HS-5 (cell line): ENCODE measurements around the gene TIMM50.

ENCODE experiments used
- DNase-seq: peaks from one replicate; pipeline ENCODE4 v3.0.0-alpha.2; 2012; ENCODE audit warnings: low read depth

Gene TIMM50

GRCh38 chr19:39500543-39500942 is 19.9 kb downstream of the TIMM50 start:
- DNase-seq = no peak

GRCh38 chr19:39501340-39501739 is 20.7 kb downstream of the TIMM50 start:
- DNase-seq = no peak

DNA sequence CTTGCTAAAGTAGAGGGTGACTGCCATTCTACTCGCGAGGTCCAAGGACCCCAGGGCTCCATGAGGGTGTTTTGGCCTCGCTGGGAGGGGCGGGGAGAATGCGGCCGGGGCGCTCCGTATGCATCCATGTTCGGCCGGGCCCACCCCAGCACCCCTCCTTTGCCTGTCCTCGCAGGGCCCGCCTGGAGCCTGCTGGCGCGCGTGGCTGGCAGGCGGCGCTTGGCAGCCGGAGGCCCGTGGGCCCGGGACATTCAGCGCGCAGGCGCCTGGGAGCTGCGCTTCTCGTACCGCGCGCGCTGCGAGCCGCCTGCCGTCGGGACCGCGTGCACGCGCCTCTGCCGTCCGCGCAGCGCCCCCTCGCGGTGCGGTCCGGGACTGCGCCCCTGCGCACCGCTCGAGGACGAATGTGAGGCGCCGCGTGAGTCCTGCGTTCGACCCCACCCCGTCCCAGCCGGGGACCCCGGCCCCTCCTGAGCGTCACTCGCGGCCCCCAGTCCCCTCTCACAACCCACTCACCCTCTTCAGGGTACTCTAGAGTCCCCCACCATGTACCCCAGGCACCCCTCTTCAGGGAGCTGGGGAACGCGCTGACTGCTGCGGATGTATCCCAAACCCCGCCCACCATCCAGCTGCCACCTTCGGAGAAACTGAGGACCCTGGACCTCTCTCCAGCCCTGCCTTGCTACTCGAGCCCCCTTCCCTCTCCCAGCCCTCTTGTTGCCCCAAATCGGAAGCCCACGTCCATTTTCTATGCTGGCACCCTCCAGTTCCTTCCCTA is 22.2 kb downstream of the TIMM50 start:
- DNase-seq = no peak

DNA sequence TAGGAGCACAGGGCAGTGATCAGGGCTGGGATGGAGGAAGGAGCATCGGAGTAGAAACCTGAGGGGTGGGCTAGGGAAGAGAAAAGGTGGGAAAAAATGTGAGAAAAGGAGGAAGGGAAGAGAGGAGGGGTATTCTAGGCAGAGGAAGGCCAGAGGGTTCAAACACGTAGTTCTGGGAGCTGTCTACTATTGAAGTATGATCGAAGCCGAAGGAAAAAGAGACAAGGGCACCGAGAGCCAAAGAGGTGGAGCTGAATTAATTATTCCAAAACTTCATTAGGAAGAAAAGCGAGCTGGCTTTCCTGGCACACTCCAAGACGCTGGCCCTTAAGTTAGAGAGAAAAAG is 25.9 kb downstream of the TIMM50 start:
- DNase-seq = no peak

DNA sequence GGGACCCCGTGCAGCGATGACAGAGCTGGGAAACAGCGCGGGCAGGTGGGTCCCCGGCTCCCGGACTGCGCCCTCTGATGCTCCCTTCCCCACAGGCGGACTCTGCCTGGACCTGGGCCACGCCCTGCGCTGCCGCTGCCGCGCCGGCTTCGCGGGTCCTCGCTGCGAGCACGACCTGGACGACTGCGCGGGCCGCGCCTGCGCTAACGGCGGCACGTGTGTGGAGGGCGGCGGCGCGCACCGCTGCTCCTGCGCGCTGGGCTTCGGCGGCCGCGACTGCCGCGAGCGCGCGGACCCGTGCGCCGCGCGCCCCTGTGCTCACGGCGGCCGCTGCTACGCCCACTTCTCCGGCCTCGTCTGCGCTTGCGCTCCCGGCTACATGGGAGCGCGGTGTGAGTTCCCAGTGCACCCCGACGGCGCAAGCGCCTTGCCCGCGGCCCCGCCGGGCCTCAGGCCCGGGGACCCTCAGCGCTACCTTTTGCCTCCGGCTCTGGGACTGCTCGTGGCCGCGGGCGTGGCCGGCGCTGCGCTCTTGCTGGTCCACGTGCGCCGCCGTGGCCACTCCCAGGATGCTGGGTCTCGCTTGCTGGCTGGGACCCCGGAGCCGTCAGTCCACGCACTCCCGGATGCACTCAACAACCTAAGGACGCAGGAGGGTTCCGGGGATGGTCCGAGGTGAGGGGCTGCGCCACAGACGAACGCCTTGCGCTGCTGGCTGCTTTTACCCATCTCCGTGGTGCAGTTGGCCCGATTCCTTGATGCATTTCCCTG is 26.5 kb downstream of the TIMM50 start:
- peak; percentile 42 for DNase-seq

GRCh38 chr19:39507715-39508364 is 27.2 kb downstream of the TIMM50 start:
- no peak for DNase-seq

DNA sequence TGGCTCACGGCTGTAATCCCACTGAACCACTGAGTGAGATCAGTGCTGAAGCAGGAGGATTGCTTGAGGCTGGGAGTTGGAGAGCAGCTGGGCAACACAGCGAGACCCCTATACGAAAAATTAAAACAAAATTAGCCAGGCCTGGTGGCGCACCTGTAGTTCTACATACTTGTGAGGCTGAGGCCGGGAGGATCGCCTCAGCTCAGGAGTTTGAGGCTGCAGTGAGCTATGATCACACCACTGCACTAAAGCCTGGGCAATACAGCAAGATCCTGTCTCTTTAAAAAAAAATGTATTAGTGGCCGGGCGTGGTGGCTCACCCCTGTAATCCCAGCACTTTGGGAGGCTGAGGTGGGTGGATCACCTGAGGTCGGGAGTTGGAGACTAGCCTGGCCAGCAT is 28.0 kb downstream of the TIMM50 start:
- DNase-seq = no peak

GRCh38 chr19:39509233-39509632 is 28.6 kb downstream of the TIMM50 start:
- no peak for DNase-seq

- DNase-seq = no peak
Measured at GRCh38 chr19:39512988-39513387, 32.4 kb downstream of the TIMM50 start.

GRCh38 chr19:39514840-39515550 is 34.4 kb downstream of the TIMM50 start, which contains the start of gene SELENOV:
Gene SELENOV, plus strand, starts transcription at chr19:39515139. Its CDS starts 74 bp downstream, at chr19:39515213.
- DNase-seq = no peak

DNA sequence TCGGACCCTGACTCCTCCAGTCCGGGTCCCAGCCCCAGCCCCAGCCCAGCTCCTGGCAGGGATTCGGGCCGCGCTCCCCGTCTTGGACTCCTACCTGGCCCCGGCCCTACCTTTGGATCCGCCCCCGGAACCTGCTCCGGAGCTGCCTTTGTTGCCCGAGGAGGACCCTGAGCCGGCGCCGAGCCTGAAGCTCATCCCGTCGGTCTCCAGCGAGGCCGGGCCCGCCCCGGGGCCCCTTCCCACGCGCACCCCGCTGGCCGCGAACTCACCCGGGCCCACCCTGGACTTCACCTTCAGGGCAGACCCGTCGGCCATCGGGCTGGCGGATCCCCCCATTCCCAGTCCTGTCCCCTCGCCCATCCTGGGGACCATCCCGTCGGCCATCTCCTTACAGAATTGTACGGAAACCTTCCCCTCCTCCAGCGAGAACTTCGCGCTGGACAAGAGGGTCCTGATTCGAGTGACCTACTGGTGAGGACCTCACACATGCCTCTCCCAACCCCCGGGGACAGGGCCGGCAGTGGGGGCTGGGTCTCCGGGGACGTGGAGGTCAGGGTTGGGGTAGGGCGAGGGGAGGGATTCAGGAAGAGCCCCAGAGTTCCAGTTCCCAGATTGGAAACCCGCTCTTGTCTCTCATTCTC is 35.0 kb downstream of the TIMM50 start:
- DNase-seq = no peak

GRCh38 chr19:39516270-39516669 is 35.6 kb downstream of the TIMM50 start:
- DNase-seq = no peak

GRCh38 chr19:39517432-39517831 is 36.8 kb downstream of the TIMM50 start:
- DNase-seq = no peak

DNA sequence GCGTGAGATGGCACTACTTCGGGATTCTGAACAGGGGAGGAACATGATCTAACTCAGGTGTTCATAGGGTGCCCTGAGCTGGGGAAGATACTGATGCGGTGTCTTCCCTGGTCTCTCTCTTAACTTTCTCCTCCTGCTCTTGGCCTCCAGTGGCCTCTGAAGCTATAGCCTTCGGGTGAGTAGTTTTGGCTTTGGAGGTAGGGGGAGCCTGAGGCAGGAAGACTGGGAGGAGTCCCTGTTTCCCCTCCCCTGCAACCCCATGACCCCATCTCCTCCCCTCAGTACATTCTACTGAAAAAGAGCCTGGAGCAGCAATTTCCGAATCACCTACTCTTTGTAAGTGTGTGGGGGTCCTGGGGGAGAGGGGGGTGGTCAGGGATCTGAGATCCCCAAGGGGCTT is 37.8 kb downstream of the TIMM50 start:
- DNase-seq = no peak

DNA sequence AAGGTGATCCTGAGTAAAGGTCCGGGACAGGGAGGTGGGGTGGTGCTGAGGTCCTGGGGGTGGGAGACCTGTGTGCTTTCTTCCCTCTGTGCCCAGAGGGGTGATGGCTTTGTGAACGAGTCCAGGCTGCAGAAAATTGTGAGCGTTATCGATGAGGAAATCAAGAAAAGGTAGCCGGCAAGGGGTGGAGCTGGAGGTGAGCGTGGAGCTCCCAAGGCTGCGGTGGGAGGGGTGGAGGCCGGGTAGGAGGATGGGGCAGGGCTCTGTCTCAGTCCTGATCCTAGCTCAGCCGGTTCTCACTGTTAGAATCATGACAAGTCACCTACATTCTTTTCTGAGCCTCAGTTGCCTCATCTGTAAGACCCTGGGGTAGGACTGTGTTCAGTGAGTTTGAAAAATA is 38.3 kb downstream of the TIMM50 start:
- no peak for DNase-seq

- DNase-seq = no peak
Measured at GRCh38 chr19:39520541-39521484, 40.2 kb downstream of the TIMM50 start.

DNA sequence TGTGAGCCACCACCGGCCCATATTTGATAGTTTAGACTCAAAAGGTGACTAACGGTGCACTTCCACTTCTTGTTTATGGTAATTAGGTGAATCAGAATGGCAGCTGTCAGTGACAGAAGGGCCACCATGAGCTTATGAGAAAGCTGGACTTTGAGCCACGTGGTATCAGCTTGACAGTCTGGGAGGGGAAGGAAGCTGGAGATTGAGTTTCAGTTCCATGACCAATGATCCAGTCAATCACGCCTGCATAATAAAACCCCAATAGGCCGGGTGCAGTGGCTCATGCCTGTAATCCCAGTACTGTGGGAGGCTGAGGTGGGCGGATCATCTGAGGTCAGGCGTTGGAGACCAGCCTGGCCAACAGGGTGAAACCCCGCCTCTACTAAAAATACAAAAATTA is 43.9 kb downstream of the TIMM50 start:
- no peak for DNase-seq

GRCh38 chr19:39525205-39525604 is 44.6 kb downstream of the TIMM50 start:
- DNase-seq = no peak

DNA sequence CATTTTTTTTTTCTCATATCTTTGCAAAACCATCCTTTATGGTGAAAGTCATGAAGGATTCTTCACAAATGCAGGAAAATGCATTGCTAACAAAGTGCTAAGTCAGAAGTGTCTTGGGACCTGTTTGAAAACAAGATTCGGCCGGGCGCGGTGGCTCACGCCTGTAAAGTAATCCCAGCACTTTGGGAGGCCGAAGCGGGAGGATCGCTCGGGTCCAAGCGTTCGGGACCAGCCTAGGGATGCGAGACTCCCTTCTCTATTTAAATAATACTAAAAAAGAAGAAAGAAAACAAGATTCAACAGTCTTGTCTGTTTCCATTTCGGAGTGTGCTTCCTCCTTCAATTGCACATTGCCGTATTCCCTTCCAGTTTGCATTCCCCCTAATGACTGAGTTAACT is 51.2 kb downstream of the TIMM50 start:
- DNase-seq = no peak

DNA sequence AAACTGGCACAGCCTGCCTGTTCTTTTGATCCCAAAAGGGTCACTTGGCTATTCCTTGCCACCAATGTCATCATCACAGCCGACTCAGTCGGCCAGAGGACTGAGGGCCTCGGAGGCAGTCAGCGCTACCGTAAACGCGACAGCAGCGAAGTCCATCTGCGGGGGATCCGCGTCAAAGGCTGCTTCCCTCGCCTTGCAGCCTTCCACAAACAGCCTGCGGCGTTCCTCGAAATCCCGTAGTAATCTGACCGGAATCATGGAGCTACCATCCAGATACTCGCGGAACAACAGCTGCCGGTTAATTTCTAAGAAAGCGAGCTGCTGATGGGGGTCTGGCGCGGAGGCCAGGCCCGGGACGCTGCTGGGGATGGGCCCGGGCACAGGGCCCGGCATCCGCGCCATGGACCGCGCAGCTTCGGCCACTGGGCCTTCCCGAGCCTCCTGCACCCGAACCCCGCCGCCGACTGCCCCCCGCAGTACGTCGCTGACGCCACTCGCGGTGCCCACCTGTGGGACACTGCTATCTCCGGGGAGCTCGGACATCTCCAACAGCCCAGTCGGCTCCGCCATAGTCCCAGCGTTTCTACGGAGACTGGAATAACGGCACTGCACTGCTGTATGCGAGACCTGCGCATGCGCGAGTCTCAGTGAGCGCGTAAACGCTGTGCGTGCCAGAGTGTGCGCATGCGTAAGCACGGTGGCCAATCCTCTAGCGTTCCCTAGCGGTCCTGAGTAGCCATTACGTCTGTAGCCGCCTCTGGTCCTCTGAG is 51.8 kb downstream of the TIMM50 start, which contains the start of gene EID2B:
Gene EID2B (minus strand): TSS at position 620 of the 770 bp plus-strand sequence. CDS start 50 bp downstream, at position 570.
- DNase-seq = peak; percentile 89
